Germinal center (tissue), 1 donor: ENCODE data around the gene CREBRF.
"Not testable (repeated sequence)": the region's sequence is repeated elsewhere in the genome, so short reads cannot be mapped to it uniquely, and the experiment has no call there.

Experiments used
- DNase-seq: peaks from one replicate; pipeline ENCODE4 v3.0.0; 2012; ENCODE audit warnings: mixed read lengths, low spot score

CREBRF gene

DNA sequence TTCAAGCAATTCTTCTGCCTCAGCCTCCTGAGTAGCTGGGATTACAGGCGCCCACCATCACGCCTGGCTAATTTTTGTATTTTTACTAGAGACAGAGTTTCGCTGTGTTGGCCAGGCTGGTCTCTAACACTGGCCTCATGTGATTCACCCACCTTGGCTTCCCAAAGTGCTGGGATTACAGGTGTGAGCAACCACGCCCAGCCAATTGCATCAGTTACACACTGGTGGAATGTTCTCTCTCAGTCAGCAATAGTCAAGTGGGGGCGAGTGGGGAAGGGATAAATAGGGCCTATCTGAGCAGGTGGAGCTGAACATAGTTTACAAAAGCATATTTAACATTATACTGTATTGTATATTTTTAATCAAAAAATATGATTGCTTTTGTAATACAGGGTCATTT lies 98.5 kb downstream of the CREBRF start:
- not testable (repeated sequence) for DNase-seq

DNA sequence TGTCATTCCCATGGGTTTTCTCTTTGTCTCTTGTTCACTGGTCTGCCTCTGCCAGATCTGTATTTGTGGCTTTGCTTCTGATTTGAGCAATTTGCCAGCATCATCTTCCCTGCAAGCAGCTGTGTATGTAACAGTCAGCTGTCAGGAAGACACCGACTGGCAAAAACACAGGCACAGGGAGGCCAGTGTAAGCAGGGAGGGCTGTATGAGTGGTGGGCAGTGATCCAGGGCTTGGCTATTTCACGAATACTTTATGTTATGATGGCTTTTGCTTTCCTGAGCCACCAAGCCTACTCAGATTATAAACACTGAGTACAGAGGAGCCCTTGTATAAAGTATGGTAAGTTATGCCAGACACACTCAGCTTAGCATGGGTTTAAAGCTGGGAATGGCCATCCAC lies 99.8 kb downstream of the CREBRF start:
- no peak for DNase-seq

DNA sequence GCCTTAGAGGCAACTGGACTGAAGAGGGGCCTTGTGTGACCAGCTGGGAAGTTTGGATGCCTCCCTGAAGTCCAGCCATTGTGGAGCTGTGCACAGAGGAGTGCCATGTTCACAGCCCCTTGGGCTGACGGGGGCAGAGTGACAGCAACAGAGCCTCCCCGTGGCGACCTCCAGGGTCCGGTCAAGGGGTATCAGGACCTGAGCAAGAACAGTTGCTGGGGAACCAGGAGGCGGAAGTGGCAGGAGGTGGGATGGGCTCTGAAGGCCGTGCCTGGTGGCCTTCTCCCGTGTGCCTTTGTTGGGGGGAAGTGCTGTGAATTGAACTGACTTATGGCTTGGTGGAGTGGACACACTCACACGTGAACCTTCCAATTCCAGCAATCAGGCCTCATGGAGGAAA lies 102.2 kb downstream of the CREBRF start:
- DNase-seq: no peak

DNA sequence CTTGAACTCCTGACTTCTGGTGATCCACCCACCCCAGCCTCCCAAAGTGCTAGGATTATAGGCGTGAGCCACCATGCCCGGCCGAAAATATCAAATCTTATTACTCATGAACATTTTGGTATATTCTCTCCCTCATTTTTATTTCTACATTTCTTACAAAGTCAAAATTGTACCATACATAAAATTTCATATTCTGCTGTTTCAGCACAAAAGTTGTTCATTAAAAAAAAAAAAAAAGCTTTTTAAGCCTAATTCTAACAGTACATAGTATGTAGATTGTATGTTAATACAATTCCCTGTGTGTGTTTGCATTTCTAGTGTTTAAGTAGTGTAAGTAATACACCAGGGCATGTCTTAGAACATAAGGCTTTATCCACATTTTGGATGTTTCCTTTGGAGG lies 103.1 kb downstream of the CREBRF start:
- DNase-seq: no peak

DNA sequence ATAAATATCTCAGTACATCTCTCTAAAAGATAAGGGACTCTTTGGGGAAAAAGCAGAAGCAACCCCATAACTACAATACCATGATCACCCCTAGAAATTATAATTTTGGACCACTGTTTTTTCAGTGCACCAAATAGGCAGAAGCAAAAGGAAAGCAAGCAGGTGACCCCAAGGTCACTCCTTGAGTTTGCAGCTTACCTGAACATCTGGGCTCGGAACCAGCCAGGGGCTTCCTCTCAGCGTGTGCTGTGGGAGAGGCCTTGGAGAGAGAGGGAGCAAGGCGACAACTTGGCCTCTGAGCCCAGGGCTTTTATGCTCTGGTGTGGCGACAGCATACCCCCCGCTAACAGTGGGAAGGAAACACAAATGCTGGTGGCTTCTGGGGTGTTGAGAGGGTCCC lies 105.0 kb downstream of the CREBRF start:
- DNase-seq: no peak

DNA sequence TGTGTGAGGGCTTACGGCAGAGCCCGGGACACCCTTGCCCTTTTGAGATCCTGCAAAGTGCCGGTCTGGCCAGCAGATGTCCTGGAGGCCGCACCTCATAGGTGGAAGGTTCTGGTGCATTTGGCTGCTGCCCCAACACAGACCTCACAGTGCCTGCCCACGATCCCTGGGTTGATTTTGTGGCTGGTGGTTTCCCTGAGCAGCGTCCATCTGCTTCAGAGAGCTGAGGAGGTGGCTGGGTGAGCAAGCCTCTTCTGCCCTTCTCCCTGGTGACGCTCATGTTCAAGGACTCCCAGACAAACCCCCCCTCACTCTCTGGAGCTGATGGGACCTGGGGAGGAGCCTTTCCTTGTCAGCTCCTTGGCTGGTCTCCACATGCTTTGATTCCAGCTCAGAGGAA lies 107.1 kb downstream of the CREBRF start:
- DNase-seq: no peak

DNA sequence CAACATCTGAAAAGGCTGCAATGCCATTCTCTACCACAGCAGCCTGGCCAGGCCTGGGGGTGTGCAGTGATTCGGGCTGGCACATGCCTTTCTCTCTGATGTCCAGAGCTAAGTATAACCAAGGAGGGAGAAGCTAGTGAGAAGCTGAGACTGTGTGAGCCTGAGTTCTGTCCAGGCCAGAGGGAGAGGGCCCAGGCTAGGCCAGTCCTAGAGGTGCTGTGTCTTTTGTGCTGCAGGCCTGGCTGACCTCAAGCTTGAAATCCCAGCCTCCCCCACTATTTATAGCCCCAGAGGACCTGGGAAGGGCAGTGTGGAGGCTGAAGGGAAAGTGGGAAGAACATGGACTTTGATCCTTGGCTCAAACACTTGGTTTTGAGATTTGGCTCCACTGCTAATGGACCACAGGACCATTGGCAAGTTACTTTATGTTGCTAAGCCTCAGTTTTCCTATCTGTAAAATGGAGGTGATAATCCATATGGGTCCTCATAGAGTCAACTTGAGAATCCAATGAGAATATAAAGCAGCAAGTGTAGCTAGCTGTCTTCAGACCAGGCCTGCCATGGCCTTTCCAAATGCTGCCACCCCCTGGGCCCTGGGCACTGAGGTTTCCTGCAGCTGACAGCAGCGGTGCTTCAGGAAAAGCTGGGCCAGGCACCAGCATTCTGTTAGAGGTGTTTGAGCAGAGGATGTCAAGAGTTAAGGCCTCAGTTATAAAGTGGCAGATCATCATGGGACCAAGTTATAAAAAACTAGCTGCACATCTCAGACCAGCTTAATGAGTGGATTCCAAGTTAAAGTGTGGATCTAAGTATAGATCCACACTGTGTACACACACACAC lies 109.2 kb downstream of the CREBRF start:
- no peak for DNase-seq

DNA sequence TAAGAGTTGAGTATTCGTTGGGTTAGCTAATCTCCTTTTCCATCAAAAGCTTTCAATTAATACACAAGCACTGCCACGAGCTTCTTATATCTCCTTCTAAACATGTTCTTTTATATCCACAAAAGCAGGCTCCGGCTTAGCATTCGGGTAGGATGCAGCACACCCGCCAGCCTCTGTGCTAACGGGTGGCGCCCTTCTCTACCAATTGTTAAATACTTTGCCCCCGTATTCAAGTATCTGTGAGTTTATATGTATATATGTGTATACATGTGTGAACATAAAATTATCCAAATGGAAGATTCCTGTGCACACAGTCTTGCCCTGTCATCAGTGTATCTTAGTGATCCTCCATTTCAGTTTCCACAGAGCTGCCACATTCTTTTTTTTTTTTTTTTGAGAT lies 116.0 kb downstream of the CREBRF start:
- no peak for DNase-seq

DNA sequence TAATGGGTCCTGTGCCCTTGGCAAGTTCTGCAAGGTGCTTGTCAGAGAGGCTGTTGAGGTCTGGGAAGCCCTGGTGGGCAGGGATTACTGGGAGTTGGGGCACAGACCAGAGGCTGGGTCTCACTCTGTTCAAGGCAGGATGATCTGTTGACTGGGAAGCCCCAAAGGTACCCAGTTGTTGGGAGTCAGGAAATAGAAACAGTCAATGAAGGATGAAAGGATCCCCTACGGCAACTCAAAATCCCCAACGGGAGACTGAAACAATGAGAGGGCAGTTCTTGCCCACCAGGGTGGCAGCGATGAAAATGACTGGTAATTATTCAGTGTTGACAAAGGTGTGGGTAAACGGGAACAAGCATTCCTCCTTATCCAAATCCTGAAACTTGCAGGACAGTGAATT lies 119.4 kb downstream of the CREBRF start:
- DNase-seq: no peak

DNA sequence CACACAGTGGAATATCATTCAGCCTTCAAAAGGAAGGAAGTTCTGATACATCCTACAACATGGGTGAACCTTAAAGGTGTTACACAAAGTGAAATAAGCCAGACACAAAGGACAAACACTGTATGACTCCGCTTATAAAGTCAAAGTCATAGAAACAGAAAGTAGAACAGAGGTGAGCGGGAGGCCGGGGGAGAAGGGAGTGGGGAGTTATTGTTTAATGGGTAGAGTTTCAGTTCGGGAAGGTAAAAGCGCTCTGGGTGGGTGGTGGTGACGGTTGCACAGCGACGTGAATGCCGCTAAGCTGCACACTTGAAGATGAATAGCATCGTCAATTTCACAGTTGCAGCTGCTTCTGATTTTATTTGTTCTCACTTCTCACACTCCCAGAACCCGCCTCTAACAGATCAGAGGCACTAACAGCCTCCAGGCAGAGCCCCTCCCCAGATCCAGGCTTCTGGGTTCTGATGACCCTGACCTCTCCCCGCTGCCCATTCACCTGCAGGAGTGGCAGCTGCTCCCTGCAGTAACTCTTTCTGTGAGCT lies 122.3 kb downstream of the CREBRF start:
- DNase-seq: no peak

DNA sequence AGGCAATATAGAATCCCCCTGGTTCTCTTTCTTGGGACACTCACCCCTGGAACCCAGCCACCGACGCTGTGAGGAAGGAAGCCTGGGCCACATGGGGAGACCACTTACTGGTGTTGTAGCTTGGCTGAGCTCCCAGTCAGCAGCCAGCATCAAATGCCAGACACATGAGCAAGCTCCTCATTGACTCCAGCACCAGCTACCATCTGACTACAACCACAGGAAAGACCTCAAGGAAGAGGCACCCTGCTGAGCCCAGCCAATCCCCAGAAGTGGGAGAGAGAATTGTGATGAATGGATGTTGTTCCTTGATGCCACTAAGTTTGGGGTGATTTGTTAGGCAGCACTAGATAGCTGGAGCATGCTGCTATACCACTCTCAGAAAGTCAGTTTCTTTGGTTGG lies 124.2 kb downstream of the CREBRF start:
- DNase-seq: no peak

DNA sequence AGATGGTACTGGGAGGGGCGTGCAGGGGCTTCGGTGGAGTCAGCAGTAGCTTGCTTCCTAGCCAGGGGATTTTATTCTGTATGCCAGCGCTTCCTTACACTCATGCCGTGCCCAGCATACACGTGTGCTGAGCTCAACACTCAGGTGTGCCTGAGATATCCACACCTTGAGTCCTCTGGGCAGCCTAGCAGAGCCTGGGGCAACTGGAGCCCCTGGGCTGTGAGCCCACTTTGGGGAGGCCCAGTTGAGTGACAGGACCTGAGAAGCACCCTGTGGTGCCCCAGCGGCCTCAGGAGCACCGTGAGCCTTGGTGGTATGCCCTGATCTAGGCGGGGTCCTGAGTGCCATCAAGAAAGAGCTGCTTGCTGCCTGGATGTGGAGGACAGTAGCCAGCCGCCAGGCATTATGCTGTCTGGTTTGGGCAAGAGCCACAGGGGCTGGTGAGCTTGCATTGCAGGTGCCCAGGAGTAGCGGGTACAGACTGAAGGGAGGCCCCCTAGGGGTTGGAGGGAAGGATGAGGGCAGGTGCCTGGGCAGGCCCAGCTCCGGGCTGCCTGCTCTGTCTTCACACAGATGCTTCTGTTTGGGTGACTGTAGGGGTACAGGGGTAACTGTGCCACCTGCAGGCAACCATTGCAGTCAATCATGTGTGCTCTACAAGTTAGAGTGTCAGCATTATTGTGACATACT lies 131.0 kb downstream of the CREBRF start:
- peak; percentile 59 for DNase-seq

DNA sequence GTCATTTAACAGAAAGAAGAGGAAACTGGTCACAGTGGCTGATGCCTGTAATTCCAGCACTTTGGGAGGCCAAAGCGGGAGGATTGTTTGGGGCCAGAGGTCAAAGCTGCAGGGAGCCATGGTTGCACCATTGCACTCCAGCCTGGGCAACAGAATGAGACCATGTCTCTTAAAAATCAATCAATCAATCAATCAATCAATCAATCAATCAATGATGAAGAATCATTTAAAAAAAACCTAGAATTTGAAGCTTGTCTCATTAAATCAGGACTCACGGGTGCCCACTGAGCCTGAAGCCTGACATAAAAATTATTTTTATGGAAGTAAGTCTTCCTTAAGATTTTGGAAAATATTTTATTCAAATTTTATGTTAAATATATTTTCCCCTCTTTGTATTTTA lies 132.1 kb downstream of the CREBRF start:
- no peak for DNase-seq
